Ecto neural progenitor cell (in vitro differentiated cells): Measurements from ENCODE around the gene DSE.

Experiments used
- DNase-seq: peaks from one replicate; pipeline ENCODE4 v3.0.0-alpha.2; 2018; ENCODE audit warnings: low spot score

DSE gene

GRCh38 chr6:116387374-116387773 is 16.6 kb downstream of the DSE start:
- DNase-seq, result no peak

GRCh38 chr6:116388924-116389323 is 18.2 kb downstream of the DSE start:
- no peak for DNase-seq

- no peak for DNase-seq
Observed at GRCh38 chr6:116389357-116389756, 18.6 kb downstream of the DSE start.

GRCh38 chr6:116390581-116390980 is 19.8 kb downstream of the DSE start:
- DNase-seq, result no peak

- no peak for DNase-seq
Observed at GRCh38 chr6:116392132-116393013, 21.6 kb downstream of the DSE start.

- no peak for DNase-seq
Observed at GRCh38 chr6:116393430-116393829, 22.7 kb downstream of the DSE start.

GRCh38 chr6:116395647-116396046 is 24.9 kb downstream of the DSE start:
- DNase-seq, result no peak

- no peak for DNase-seq
Observed at GRCh38 chr6:116396441-116396840, 25.7 kb downstream of the DSE start.

- DNase-seq, result no peak
Observed at GRCh38 chr6:116397914-116398313, 27.2 kb downstream of the DSE start.

- no peak for DNase-seq
Observed at GRCh38 chr6:116398316-116399010, 27.7 kb downstream of the DSE start.

- DNase-seq, result no peak
Observed at GRCh38 chr6:116399287-116399686, 28.5 kb downstream of the DSE start.

GRCh38 chr6:116400328-116400727 is 29.6 kb downstream of the DSE start:
- no peak for DNase-seq

- DNase-seq, result no peak
Observed at GRCh38 chr6:116402108-116402937, 31.6 kb downstream of the DSE start.

GRCh38 chr6:116403205-116403604 is 32.5 kb downstream of the DSE start:
- no peak for DNase-seq

- DNase-seq, result no peak
Observed at GRCh38 chr6:116404696-116405095, 33.9 kb downstream of the DSE start.

- DNase-seq, result no peak
Observed at GRCh38 chr6:116405138-116405537, 34.4 kb downstream of the DSE start.

GRCh38 chr6:116405652-116406356 is 35.1 kb downstream of the DSE start:
- no peak for DNase-seq

- no peak for DNase-seq
Observed at GRCh38 chr6:116406678-116407345, 36.1 kb downstream of the DSE start.

GRCh38 chr6:116408491-116408890 is 37.7 kb downstream of the DSE start:
- DNase-seq, result no peak

- no peak for DNase-seq
Observed at GRCh38 chr6:116409756-116410155, 39.0 kb downstream of the DSE start.

- no peak for DNase-seq
Observed at GRCh38 chr6:116411284-116411623, 40.5 kb downstream of the DSE start.
